ENCODE data around the gene PTPRD. TPM values are rescaled to one million over a fixed set of nuclear protein-coding genes. Genes with fewer than 3 reads are reported as not detected.

PTPRD gene
- total RNA-seq, 1 experiment from 2014 or later = 32.5 TPM

GRCh38 chr9:10613419-10613818 lies 617 bp upstream of the PTPRD start:
- Histone ChIP-seq H3K4ac (ENCODE audit: low read depth, low read length) (no peak overlapping the region), H3K56ac (ENCODE audit: insufficient read length, low read depth, low read length) (no peak overlapping the region), H3K27me3 (ENCODE audit: insufficient read depth, low read length) (peaks cover 11% of the 10 kb centered on the region; the same call in 1 of the 2 replicates), H3K23me2 (ENCODE audit: insufficient read length, low read depth, low read length, poor library complexity, severe bottlenecking) (peaks cover 10% of the 10 kb centered on the region), H2BK20ac (ENCODE audit: low read depth, low read length, poor library complexity, severe bottlenecking) (no peak overlapping the region), H3K18ac (ENCODE audit: insufficient read length, low read depth, low read length) (no peak overlapping the region), H3K9me3 (ENCODE audit: control insufficient read depth, low read depth, low read length) (no peaks in the 10 kb centered on the region), H2BK12ac (ENCODE audit: insufficient read length, low read depth, low read length) (no peak overlapping the region), H4K5ac (ENCODE audit: insufficient read length, low read depth, low read length) (no peak overlapping the region), H4K91ac (ENCODE audit: insufficient read length, low read depth, low read length) (no peak overlapping the region), H2BK5ac (ENCODE audit: insufficient read length, low read length) (no peak overlapping the region), H3K27ac (ENCODE audit: insufficient read length, low read depth, low read length) (no peak overlapping the region), H3K79me2 (ENCODE audit: insufficient read depth, low read length) (no peaks in the 10 kb centered on the region), H2BK120ac (ENCODE audit: low read depth, low read length, poor library complexity, severe bottlenecking) (no peak overlapping the region), H3K4me1 (ENCODE audit: insufficient read depth, low read length) (no peaks in the 10 kb centered on the region), H3K14ac (ENCODE audit: insufficient read depth, low read length) (no peak overlapping the region), H4K20me1 (ENCODE audit: control insufficient read depth, insufficient read depth, insufficient read length) (no peaks in the 10 kb centered on the region), H3K79me1 (ENCODE audit: insufficient read depth, low read depth, low read length, poor library complexity, severe bottlenecking) (no peaks in the 10 kb centered on the region), H3K23ac (ENCODE audit: insufficient read length, low read depth, low read length) (no peak overlapping the region), H2AK5ac (ENCODE audit: insufficient read length, low read length) (no peak overlapping the region), H3K9ac (ENCODE audit: extremely low read depth, insufficient read length, low read length) (peak overlapping the region; percentile 18), H3K4me2 (ENCODE audit: insufficient read depth, insufficient read length, low read length) (peak overlapping the region; percentile 81), H4K8ac (replicated peaks; ENCODE audit: insufficient read length, low read depth, low read length) (no peak overlapping the region), H3T11ph (ENCODE audit: low read length) (no peak overlapping the region), H2BK15ac (ENCODE audit: low read depth, low read length) (no peak overlapping the region), H2AFZ (ENCODE audit: low read length) (no peak overlapping the region)
- no CpG with 5 or more reads among the region's 13 CpGs for WGBS (ENCODE audit: extremely low coverage, insufficient read length, low lambda C conversion rate)
- H3K4me1 Mint-ChIP-seq = peaks cover 16 to 17% of the 10 kb centered on the region in 2 experiments
- DNase-seq = no peak
- no peak overlapping the region for H3K27ac Mint-ChIP-seq
- no peaks in the 10 kb centered on the region; a peak in 1 of 5 replicates for H3K9me3 Mint-ChIP-seq
- no peak for TF ChIP-seq CTCF (conservative IDR thresholded peaks at IDR 0.05)
- H3K27me3 Mint-ChIP-seq (ENCODE audit: low read depth) = peaks cover 70% of the 10 kb centered on the region
- peak overlapping the region; percentile 82 to 88 for H3K4me3 Mint-ChIP-seq
- no peaks in the 10 kb centered on the region for H3K36me3 Mint-ChIP-seq (ENCODE audit: insufficient read depth in 1 of 3, low read depth in 3 of 3)

All from H9 (cell line).